PFSK-1 (cell line): ENCODE measurements around the gene HSPG2.

Experiments used
- POLR2AphosphoS5 ChIP-seq: IDR thresholded peaks from 2 replicates; pipeline ENCODE4 v1.6.1; 2012; ENCODE audit warnings: low read depth, mild to moderate bottlenecking, control low read depth, low read length, moderate library complexity
- SIN3A ChIP-seq: IDR thresholded peaks from 2 replicates; pipeline ENCODE4 v1.6.1; 2012; ENCODE audit warnings: mild to moderate bottlenecking, low read length, moderate library complexity, borderline replicate concordance; ENCODE audit not compliant: insufficient read depth
- TAF1 ChIP-seq: IDR thresholded peaks from 2 replicates; pipeline ENCODE4 v1.6.1; 2012; ENCODE audit warnings: low read length, control low read depth, borderline replicate concordance; ENCODE audit not compliant: insufficient read depth
- TF ChIP-seq, protein P1 (sequence below), 2 experiments: IDR thresholded peaks; 2 replicates each; pipeline versions ENCODE4 v1.6.1 to v1.8.0; 2011 to 2012; ENCODE audit warnings: low read depth in 2 of 2, low read length in 2 of 2, control low read depth in 1 of 2, inconsistent platforms in 1 of 2, mild to moderate bottlenecking in 1 of 2, moderate library complexity in 1 of 2; ENCODE audit not compliant: insufficient read depth in 1 of 2

DNA sequence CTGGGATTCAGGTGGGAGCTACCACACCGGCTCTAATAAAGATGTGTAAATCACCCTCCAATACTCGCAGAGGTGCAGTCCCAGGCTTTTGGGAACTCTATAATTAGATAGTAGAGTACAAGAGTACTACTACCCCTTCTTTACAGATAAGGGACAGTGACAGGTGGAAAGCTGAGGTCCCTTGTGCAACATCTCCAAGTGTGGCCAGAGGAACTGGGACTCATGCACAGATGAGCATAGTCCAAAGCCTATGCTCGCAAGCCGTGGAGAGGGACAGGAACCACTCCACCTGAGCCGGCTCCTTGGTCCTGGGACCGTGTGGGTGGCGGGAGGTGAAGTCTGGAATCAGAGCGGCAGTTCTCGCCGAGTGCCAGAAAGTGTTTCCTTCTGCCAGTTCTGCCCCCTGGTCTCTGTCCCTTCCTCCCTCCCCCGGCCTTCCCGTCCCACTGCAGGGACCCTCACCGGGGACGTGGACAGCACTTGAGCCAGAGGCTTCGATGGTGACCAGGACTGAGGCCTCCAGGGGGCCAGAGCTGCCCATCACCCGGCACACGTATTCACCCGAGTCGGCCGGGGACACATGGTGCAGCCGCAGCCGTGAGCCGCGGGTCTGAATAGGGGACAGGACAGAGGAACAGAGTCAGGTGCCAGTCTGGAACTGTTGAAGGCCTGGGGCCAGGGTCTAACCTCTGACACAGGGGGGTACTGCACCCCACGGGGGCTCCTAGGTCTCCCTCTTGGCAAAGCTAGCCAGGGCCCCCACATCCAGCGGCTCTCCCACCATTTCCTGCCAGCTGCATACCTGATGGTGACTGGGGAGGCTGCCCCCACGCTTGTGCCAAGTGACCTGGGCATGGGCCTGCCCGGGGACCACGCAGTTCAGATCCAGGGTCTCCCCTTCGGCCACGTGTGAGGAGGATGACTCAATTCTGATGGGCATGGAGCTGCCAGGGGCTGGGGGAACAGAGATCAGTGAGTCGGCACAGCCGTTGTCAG is 91.2 kb downstream of the HSPG2 start:
- TF ChIP-seq POLR2AphosphoS5 = no peak
- TF ChIP-seq TAF1 = no peak
- TF ChIP-seq, protein P1, sequence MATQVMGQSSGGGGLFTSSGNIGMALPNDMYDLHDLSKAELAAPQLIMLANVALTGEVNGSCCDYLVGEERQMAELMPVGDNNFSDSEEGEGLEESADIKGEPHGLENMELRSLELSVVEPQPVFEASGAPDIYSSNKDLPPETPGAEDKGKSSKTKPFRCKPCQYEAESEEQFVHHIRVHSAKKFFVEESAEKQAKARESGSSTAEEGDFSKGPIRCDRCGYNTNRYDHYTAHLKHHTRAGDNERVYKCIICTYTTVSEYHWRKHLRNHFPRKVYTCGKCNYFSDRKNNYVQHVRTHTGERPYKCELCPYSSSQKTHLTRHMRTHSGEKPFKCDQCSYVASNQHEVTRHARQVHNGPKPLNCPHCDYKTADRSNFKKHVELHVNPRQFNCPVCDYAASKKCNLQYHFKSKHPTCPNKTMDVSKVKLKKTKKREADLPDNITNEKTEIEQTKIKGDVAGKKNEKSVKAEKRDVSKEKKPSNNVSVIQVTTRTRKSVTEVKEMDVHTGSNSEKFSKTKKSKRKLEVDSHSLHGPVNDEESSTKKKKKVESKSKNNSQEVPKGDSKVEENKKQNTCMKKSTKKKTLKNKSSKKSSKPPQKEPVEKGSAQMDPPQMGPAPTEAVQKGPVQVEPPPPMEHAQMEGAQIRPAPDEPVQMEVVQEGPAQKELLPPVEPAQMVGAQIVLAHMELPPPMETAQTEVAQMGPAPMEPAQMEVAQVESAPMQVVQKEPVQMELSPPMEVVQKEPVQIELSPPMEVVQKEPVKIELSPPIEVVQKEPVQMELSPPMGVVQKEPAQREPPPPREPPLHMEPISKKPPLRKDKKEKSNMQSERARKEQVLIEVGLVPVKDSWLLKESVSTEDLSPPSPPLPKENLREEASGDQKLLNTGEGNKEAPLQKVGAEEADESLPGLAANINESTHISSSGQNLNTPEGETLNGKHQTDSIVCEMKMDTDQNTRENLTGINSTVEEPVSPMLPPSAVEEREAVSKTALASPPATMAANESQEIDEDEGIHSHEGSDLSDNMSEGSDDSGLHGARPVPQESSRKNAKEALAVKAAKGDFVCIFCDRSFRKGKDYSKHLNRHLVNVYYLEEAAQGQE (IDR thresholded peaks at IDR 0.05; ENCODE audit: insufficient read depth in 1 of 2, low read depth in 2 of 2, low read length in 2 of 2) = no peak
- no peak for TF ChIP-seq SIN3A
